ENCODE data around the gene EIF4H. TPM values are rescaled to one million over a fixed set of nuclear protein-coding genes. Genes with fewer than 3 reads are reported as not detected.
"Not testable (repeated sequence)": the region's sequence is repeated elsewhere in the genome, so short reads cannot be mapped to it uniquely, and the experiment has no call there.

Gene EIF4H
- total RNA-seq, 1 donor from 2014 or later = 168 TPM

GRCh38 chr7:74195139-74195860 is 21.1 kb downstream of the EIF4H start:
- intact Hi-C loops (cut with DNase I) = not testable (repeated sequence)

DNA sequence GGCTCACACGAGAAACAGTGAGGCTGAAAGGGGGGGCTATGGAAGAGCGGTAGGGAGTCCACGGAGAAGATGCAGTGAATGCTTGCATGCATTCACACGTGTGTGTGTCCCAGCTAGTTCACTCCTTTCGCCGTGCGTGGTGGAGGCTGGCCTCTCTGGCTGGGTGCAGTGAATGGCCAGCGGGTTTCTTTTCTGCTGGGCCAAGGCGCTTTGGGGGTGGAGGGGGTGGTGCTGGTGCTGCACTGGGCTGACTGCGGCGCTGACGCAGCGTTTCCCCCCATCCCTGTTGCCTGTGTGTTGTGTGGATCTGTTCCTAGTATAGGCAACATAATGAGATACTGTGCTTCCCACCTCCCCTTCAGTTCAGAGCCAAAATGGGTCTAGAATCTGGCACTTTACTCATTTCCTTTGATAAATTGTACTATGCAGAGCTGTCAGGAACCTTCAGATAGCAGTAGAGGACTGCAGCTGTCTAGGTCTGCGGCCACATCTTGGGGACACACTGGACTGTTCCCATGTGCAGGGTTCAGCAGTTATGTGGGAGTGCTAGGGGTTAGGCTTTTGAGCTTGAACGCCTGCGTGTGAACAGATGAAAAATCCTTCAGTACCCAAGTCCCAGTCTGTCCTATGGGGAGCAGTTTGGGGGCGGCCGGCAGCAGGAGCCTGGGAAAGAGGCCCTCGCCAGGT is 22.0 kb downstream of the EIF4H start:
- intact Hi-C loops (cut with DNase I); DNase-seq (ENCODE audit: low spot score): not testable (repeated sequence)

More at GRCh38 chr7:74195139-74195860, 21.1 kb downstream of the EIF4H start:
- DNase-seq (ENCODE audit: low spot score) = not testable (repeated sequence)

GRCh38 chr7:74197449-74198124 is 23.4 kb downstream of the EIF4H start:
- no peak for DNase-seq (ENCODE audit: low spot score)
- intact Hi-C loops (cut with DNase I) = no loop called here

DNA sequence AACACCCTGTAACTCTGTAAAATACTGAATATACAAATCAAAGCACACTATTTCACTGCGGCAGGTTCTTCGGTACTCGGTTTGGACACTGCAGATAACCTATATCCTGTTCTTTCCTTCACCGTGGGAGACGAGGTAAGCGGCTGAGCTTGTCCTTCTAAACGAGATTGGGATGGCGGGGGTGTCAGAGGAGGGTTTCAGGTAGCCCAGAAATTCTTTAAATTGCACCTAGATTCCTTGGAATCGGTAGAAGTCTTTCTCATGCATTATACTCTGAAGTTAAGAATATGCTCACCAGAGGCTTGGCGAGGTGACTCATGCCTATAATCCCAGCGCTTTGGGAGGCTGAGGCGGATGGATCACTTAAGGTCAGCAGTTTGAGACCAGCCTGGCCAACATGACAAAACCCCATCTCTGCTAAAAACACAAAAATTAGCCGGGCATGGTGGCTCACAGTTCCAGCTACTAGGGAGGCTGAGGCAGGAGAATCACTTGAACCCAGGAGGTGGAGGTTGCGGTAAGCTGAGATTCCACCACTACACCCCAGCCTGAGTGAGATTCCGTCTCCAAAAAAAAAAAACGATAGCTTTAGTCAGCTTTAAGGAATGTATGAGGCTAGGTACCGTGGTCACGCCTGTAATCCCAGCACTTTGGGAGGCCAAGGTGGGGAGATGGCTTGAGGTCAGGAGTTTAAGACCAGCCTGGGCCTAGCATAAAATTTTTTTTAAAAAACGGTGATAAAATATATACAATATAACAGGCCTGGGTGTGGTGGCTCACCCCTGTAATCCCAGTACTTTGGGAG is 25.6 kb downstream of the EIF4H start:
- intact Hi-C loops (cut with DNase I) = loop anchor here (10.0 kb wide), 2 partner anchors 135 to 335 kb away; partner anchors contain the start of gene TMEM270
- no peak for DNase-seq (ENCODE audit: low spot score)

DNA sequence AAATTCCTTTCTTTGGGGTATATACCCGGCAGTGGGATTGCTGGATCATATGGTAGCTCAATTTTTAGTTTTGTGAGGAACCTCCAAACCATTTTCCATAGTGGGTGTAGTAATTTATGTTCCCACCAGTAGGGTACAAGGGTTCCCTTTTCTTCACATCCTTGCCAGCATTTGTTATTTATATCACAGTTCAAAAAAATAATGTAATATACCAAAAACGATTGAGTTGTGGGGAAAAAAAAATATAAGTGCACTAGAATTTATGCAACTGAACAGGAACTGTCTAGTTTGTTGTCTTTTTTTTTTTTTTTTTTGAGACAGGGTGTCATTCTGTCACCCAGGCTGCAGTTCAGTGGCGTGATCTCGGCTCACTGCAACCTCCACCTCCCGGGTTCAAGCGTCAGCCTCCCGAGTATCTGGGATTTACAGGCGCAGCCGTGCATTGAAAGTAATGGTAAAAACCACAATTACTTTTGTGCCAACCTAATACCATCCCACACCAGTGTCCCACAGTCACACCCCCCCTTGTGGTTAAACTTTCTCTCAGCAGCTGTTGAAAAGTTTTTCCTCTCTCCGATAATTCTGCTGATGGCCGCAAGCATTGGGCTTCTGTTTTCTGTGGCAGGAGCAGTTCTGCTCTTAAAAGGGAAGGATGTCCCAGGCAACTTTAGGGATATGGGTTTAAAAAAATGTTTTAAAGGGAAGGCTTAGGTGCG is 28.8 kb downstream of the EIF4H start:
- intact Hi-C loops (cut with DNase I) = loop anchor here (10.0 kb wide), 2 partner anchors 138 to 338 kb away; partner anchors contain the start of gene TMEM270
- no peak for DNase-seq (ENCODE audit: low spot score)

DNA sequence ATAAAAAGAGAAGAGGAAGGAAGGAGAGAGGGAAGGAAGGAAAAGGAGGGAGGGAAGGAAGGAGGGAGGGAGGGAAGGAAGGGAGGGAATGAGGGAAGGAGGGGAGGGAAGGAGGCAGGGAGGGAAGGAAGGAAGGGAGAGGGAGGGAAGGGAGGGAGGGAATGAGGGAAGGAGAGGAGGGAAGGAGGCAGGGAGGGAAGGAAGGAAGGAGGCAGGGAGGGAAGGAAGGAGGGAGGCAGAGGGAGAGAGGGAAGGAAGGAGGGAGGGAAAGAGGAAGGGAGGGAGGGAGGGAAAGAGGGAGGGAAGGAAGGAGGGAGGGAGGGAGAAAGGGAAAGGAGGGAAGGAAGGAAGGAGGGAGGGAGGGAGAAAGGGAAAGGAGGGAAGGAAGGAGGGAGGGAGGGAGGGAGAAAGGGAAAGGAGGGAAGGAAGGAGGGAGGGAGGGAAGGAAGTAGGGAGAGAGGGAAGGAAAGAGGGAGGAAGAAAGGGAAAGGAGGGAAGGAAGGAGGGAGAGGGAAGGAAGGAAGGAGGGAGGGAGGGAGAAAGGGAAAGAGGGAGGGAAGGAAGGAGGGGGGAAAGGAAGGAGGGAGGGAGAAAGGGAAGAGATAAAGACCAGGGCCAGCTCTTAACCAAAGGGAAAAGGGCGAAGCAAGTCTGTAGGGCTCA is 29.9 kb downstream of the EIF4H start:
- intact Hi-C loops (cut with DNase I) = loop anchor here (10.0 kb wide), 2 partner anchors 139 to 339 kb away; partner anchors contain the start of gene TMEM270
- DNase-seq (ENCODE audit: low spot score) = no peak

DNA sequence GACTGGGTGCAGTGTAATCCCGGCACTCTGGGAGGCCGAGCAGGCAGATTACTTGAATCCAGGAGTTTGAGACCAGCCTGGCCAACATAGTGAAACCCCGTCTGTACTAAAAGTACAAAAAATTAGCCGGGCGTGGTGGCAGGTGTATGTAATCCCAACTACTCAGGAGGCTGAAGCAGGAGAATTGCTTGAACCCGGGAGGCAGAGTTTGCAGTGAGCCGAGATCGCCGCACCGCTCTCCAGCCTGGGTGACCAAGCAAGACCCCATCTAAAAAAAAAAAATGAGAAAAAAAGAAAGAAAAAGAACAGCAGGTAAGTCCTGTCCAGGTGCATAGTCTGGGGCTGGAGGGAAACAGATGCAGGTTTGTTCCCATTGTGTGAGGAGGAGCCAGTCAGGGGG is 31.9 kb downstream of the EIF4H start:
- intact Hi-C loops (cut with DNase I) = loop anchor here (2.0 to 10.0 kb wide), 3 partner anchors 141 to 341 kb away; partner anchors contain the start of gene TMEM270
- DNase-seq (ENCODE audit: low spot score) = not testable (repeated sequence)

GRCh38 chr7:74206589-74207120 is 32.5 kb downstream of the EIF4H start:
- DNase-seq (ENCODE audit: low spot score) = peak; percentile 95
- intact Hi-C loops (cut with DNase I) = loop anchor here (2.0 to 10.0 kb wide), 3 partner anchors 142 to 342 kb away; partner anchors contain the start of gene TMEM270

GRCh38 chr7:74207586-74207985 is 33.4 kb downstream of the EIF4H start:
- intact Hi-C loops (cut with DNase I) = loop anchor here (2.0 to 10.0 kb wide), 3 partner anchors 143 to 343 kb away; partner anchors contain the start of gene TMEM270
- no peak for DNase-seq (ENCODE audit: low spot score)

- intact Hi-C loops (cut with DNase I) = loop anchor here (10.0 kb wide), 2 partner anchors 143 to 343 kb away; partner anchors contain the start of gene TMEM270
- not testable (repeated sequence) for DNase-seq (ENCODE audit: low spot score)
Measured at GRCh38 chr7:74208241-74208640, 34.1 kb downstream of the EIF4H start.

DNA sequence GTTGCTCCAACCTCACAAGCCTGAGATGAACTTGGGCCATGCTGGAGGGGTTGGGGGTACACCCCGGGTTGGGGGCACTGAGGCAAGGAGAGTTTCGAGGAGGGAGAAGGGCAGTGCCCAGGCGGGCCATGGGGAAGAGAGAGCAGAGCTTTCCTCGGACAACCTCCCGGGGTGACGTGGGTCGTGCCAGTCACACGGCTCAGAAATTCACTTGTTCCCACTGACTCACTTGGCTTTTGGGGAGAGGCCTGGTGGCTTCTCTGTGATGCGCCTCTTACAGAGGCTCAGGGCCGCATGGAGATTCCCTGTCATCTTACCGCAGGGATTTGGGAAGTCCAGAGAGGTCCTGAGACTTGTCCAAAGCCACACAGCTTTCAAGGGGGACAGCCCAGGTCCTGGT is 38.5 kb downstream of the EIF4H start:
- no peak for DNase-seq (ENCODE audit: low spot score)
- intact Hi-C loops (cut with DNase I) = no loop called here

- no peak for DNase-seq (ENCODE audit: low spot score)
- intact Hi-C loops (cut with DNase I) = no loop called here
Measured at GRCh38 chr7:74214816-74215630, 40.9 kb downstream of the EIF4H start.

DNA sequence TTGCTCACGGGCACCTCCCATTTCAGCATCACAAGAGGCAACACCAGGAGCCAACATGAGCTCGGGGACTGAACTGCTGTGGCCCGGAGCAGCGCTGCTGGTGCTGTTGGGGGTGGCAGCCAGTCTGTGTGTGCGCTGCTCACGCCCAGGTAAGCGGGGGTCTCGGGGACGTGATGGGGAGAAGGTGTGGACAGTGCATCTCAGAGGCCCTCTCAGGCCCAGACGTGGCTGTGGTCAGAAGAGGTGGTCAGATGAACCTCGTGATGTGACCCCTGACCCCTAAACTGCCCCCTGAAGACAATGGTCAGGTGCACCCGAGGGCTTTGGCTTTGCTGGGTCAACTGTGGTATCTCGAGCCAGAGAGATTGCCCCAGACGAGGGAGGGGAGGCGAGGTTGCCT is 41.8 kb downstream of the EIF4H start:
- DNase-seq (ENCODE audit: low spot score) = no peak
- intact Hi-C loops (cut with DNase I) = no loop called here

DNA sequence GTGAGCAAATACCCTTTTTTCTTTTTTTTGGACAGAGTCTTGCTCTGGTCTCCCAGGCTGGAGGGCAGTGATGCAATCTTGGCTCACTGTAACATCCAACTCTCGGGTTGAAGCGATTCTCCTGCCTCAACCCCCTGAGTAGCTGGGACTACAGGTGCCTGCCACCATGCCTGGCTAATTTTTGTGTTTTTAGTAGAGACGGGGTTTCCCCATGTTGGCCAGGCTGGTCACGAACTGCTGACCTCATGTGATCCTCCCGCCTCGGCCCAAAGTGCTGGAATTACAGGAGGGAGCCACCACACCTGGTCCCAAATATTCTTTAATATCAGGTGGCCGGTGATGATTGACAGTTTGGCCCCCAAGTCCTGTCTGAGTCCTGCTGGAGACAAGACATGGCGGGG is 42.2 kb downstream of the EIF4H start:
- intact Hi-C loops (cut with DNase I) = no loop called here
- no peak for DNase-seq (ENCODE audit: low spot score)

DNA sequence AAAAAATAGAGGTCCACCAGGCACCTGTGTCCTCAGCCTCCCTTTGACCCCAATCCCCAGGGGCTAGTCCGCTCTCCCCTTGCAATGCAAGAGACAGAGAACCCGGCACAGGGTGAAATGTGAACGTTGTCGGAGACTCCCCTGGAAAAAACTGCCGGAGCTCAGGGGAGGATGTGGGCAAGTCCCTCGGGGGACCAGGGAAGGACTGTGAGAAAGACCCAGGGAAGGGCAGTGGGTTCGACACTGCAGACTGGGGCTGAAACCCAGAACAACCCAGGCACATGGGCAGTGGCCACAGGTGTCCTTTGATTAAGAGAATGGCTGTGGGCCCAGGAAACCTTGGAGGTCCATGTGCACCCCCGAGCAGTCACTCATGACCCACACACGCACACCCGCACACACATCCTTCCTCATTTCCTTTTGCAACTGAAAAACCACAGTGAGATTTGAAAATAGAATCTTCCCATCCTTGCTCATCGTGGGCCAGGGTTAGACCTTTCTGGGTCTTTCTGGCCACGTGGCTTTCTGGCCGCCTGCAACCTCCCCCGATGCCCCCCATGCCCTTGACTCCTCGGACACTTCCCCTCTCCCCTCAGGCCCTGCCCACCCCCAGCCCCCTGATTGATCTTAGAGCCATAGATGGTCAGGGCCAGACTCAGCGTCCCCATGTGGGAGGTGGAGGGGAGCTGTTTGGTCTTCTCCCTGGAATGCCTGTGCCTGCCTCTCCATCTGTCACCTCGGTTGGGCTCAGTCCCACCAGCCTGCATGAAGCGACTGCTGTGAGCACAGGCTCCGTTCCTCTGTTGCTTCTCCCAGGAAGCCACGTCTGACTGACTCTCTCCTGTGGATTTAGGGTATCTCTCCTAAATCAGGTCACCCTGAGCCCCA is 43.5 kb downstream of the EIF4H start:
- DNase-seq (ENCODE audit: low spot score) = peak; percentile 84
- intact Hi-C loops (cut with DNase I) = no loop called here

DNA sequence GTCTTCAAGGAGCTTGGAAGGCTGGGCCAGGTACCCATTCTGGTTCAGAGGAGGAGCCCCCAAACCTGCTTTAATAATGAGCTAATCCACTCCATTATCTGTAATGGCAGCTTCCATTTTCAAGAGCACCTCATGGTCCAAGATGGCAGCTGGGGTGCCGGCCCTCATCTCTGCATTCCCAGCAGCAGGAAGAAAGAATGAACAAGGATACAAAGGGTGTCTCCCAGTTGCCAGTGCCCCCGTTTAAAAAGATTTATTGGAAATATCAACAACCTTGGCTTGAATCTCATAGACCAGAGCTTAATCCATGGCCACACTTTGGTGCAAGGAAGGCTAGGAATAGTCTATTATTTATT is 44.2 kb downstream of the EIF4H start:
- no peak for DNase-seq (ENCODE audit: low spot score)
- intact Hi-C loops (cut with DNase I) = no loop called here

All from cardiac septum (tissue), 1 donor.